ENCODE measurements around the gene PFDN1. TPM values are rescaled to one million over a fixed set of nuclear protein-coding genes. Genes with fewer than 3 reads are reported as not detected.
"Not testable (repeated sequence)": the region's sequence is repeated elsewhere in the genome, so short reads cannot be mapped to it uniquely, and the experiment has no call there.

PFDN1 gene
- total RNA-seq, 6 experiments from 2014 or later = 9.8 to 30.8 (median 14.7) TPM

- Histone ChIP-seq H3K4me3 (no peak overlapping the region), H3K27me3 (no peaks in the 10 kb centered on the region), H3K4me1 (peaks cover 0 to 11% (median 3%) of the 10 kb centered on the region in 4 donors), H3K9me3 (no peaks in the 10 kb centered on the region), H3K36me3 (no peaks in the 10 kb centered on the region), H3K27ac (no peak overlapping the region)
- no peak for TF ChIP-seq CTCF (IDR thresholded peaks at IDR 0.05)
- TF ChIP-seq POLR2A (IDR thresholded peaks at IDR 0.05) = no peak
- DNase-seq (no peak), ATAC-seq (no peak)
- WGBS (ENCODE audit: insufficient coverage, low coverage, low lambda C conversion rate, missing lambda C conversion rate) = 56% methylated on average over 1 of the region's 2 CpGs
- intact Hi-C loops (cut with DNase I) = no loop called here
Measured at GRCh38 chr5:140202610-140203009, 100.3 kb downstream of the PFDN1 start.

- no peak for DNase-seq
- Histone ChIP-seq H3K9me3 (no peaks in the 10 kb centered on the region), H3K4me1 (peaks cover 0 to 11% (median under 1%) of the 10 kb centered on the region in 4 donors), H3K27ac (no peak overlapping the region), H3K27me3 (no peaks in the 10 kb centered on the region), H3K36me3 (no peaks in the 10 kb centered on the region), H3K4me3 (no peak overlapping the region)
- 72% methylated on average over 4 of the region's 4 CpGs for WGBS (ENCODE audit: insufficient coverage, low coverage, low lambda C conversion rate, missing lambda C conversion rate)
- intact Hi-C loops (cut with DNase I) = no loop called here
- TF ChIP-seq POLR2A (IDR thresholded peaks at IDR 0.05) (no peak), CTCF (IDR thresholded peaks at IDR 0.05) (no peak)
- no peak for ATAC-seq
Measured at GRCh38 chr5:140202078-140202477, 100.8 kb downstream of the PFDN1 start.

- peaks cover 0 to 20% (median 0%) of the 10 kb centered on the region in 4 donors for H3K4me1 ChIP-seq
- ATAC-seq = not testable (repeated sequence)
Measured at GRCh38 chr5:140198915-140199314, 104.0 kb downstream of the PFDN1 start.

GRCh38 chr5:140197023-140197422 is 105.9 kb downstream of the PFDN1 start:
- Histone ChIP-seq H3K4me1 (peaks cover 0 to 24% (median 0%) of the 10 kb centered on the region in 4 donors), H3K4me3 (no peak overlapping the region), H3K36me3 (no peaks in the 10 kb centered on the region), H3K27ac (peak overlapping the region in 2 of 3 donors; percentile 19 to 22), H3K9me3 (no peaks in the 10 kb centered on the region), H3K27me3 (no peaks in the 10 kb centered on the region)
- 34% methylated on average over 2 of the region's 2 CpGs for WGBS (ENCODE audit: insufficient coverage, low coverage, low lambda C conversion rate, missing lambda C conversion rate)
- DNase-seq (no peak), ATAC-seq (peak in 3 of 4 donors; percentile 39 to 60 (median 53))
- intact Hi-C loops (cut with DNase I) = no loop called here
- TF ChIP-seq POLR2A (IDR thresholded peaks at IDR 0.05) (no peak), CTCF (IDR thresholded peaks at IDR 0.05) (no peak)

More at GRCh38 chr5:140198915-140199314, 104.0 kb downstream of the PFDN1 start:
- H3K27me3 ChIP-seq; H3K27ac ChIP-seq; H3K4me3 ChIP-seq; intact Hi-C loops (cut with DNase I); H3K36me3 ChIP-seq; H3K9me3 ChIP-seq; DNase-seq: not testable (repeated sequence)
- 100% methylated on average over 1 of the region's 1 CpG for WGBS (ENCODE audit: insufficient coverage, low coverage, low lambda C conversion rate, missing lambda C conversion rate)

GRCh38 chr5:140196115-140196814 is 106.6 kb downstream of the PFDN1 start:
- Histone ChIP-seq H3K27ac (peak overlapping the region in 1 of 3 donors; percentile 19), H3K4me1 (peaks cover 0 to 24% (median 0%) of the 10 kb centered on the region in 4 donors), H3K27me3 (no peaks in the 10 kb centered on the region), H3K9me3 (no peaks in the 10 kb centered on the region), H3K36me3 (no peaks in the 10 kb centered on the region), H3K4me3 (no peak overlapping the region)
- intact Hi-C loops (cut with DNase I) = no loop called here
- ATAC-seq = peak; percentile 21 to 52 (median 37)
- DNase-seq = no peak
- TF ChIP-seq POLR2A (IDR thresholded peaks at IDR 0.05) (no peak), CTCF (IDR thresholded peaks at IDR 0.05) (no peak)
- WGBS (ENCODE audit: insufficient coverage, low coverage, low lambda C conversion rate, missing lambda C conversion rate) = 36% methylated on average over 2 of the region's 2 CpGs
